ENCODE measurements around the gene TUBGCP6.

DNA sequence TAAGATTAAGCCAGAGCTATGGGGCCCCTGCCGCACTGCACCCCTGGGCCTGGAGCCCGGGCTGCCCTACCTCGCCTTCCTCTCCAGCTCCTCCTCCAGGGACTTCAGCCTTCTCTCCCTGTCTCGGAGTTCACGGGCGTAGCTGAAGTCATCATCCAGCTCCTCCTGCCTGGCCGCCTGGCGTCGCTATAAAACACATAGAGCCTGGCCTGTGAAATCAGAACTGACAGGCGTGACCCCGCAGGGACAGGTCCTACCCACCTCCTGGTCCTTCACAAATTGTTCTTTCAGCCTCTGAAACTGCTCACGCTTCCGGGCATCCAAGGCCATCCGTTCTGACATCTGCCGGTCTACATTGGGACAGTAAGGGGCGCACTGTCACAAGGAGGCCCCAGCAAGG is 20.8 kb downstream of the TUBGCP6 start:
- TF ChIP-seq, protein P1, sequence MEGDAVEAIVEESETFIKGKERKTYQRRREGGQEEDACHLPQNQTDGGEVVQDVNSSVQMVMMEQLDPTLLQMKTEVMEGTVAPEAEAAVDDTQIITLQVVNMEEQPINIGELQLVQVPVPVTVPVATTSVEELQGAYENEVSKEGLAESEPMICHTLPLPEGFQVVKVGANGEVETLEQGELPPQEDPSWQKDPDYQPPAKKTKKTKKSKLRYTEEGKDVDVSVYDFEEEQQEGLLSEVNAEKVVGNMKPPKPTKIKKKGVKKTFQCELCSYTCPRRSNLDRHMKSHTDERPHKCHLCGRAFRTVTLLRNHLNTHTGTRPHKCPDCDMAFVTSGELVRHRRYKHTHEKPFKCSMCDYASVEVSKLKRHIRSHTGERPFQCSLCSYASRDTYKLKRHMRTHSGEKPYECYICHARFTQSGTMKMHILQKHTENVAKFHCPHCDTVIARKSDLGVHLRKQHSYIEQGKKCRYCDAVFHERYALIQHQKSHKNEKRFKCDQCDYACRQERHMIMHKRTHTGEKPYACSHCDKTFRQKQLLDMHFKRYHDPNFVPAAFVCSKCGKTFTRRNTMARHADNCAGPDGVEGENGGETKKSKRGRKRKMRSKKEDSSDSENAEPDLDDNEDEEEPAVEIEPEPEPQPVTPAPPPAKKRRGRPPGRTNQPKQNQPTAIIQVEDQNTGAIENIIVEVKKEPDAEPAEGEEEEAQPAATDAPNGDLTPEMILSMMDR (IDR thresholded peaks at IDR 0.05) = no peak
- TF ChIP-seq POLR2A (IDR thresholded peaks at IDR 0.05) = no peak

Data from prostate gland (tissue), 2 donors.